Muscle of leg (tissue), 11 donors: ENCODE results near the gene PPM1H. TPM values are rescaled to one million over a fixed set of nuclear protein-coding genes. Genes with fewer than 3 reads are reported as not detected.

Experiments
- DNase-seq: peaks from one replicate; pipeline ENCODE4 v3.0.0; 2013
- H3K27ac ChIP-seq: one replicate; pipeline ENCODE4 v1.5.1; 2013; ENCODE audit warnings: mild to moderate bottlenecking, low read length, control low read depth
- H3K27me3 ChIP-seq: one replicate; pipeline ENCODE4 v1.6.1; 2013; ENCODE audit warnings: low read length; ENCODE audit not compliant: control insufficient read depth, insufficient read depth
- H3K36me3 ChIP-seq: one replicate; pipeline ENCODE4 v1.6.1; 2013; ENCODE audit warnings: low read length; ENCODE audit not compliant: control insufficient read depth, insufficient read depth
- H3K4me1 ChIP-seq: one replicate; pipeline ENCODE4 v1.6.1; 2013; ENCODE audit warnings: low read length; ENCODE audit not compliant: control insufficient read depth, insufficient read depth
- H3K4me3 ChIP-seq: one replicate; pipeline ENCODE4 v1.5.1; 2013; ENCODE audit warnings: low read length, control low read depth
- H3K9me3 ChIP-seq: replicated peaks from 2 replicates; pipeline ENCODE4 v1.6.1; 2013; ENCODE audit warnings: low read depth, low read length; ENCODE audit not compliant: control insufficient read depth
- WGBS: methylation state at CpG from one replicate; pipeline ENCODE4 v1.1.5; 2013; ENCODE audit warnings: missing lambda C conversion rate; ENCODE audit not compliant: insufficient coverage; 5-methylcytosine and 5-hydroxymethylcytosine counted together
- polyA plus RNA-seq, 8 donors: library from polyadenylated mRNA; unstranded; fragments of 120-200 nt; gene quantifications; one replicate each; pipeline versions ENCODE4 v1.2.1 to v1.2.3, GENCODE V29; 2013; ENCODE audit warnings: inconsistent platforms in 1 of 8, low replicate concordance in 1 of 8; ENCODE audit not compliant: insufficient read length in 8 of 8, insufficient read depth in 1 of 8
- total RNA-seq: library from RNA; stranded (reverse); fragments of 120-200 nt; gene quantifications from one replicate; pipeline ENCODE4 v1.2.4, GENCODE V29; 2013

PPM1H gene
- total and polyA plus RNA-seq, 9 donors, result 2.7 to 4.2 (median 3.4) TPM

DNA sequence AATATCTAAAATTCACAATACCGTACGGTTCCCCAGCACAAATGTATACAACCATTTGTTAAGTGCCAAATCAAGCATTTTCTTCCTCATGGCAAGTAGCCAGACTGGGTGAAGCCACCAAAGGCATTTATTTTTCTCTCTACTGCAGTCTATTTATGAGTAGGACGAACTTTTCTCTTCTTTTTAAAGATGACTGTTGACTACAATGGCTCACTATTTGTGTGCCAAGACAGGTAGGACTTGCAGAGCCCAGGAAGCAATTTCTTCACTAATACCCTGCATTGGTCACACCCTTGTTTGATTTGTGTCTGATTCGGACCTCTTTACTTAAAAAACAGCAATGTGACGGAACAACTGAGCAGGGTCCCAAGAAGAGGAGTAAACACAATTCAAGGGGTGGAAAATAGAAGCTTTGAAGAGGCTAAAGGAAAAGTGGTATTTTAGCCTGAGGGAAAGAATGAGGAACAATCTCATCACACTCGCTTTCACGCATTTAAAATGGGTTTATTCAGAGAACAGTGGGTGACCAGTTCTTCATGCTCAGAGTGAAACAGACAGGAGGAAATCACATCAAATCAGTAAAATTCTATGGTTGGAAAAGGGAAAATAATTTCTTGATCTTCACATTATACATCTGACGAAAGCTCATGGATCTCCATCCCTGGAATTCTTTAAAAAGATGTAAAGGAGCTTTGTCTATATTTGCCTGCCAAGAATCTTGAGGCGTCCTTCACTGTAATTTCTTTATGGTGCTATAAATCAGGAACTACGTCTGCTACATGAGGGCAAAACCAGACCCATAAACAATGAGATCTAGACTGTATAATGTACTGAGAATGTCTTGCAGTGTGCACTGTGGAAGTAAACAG, 183.8 kb downstream of the PPM1H start:
- DNase-seq, result no peak
- Histone ChIP-seq H3K27ac (no peak overlapping the region), H3K9me3 (no peaks in the 10 kb centered on the region), H3K27me3 (no peaks in the 10 kb centered on the region), H3K4me1 (no peaks in the 10 kb centered on the region), H3K4me3 (no peak overlapping the region), H3K36me3 (no peaks in the 10 kb centered on the region)
- 96% methylated on average over 4 of the region's 10 CpGs for WGBS

DNA sequence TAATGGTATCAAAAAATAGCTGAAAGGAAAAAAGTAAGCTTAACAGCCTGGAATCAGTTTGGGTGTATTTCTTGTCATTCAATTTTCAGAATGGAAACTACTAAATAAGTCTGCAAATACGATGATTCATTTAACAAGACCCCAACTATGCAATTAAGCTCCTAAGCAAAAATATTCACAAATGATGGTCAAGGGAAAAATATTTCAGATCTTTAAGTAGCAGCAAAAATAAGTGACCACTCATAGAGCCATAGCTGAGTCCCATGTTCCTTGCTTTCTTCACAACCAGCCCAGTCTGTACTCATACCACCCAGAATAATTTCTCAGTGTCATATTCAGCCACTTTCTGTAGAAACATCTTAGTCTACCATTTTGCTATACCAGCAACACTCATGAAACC, 185.4 kb downstream of the PPM1H start:
- WGBS, result no CpG with 5 or more reads among the region's 1 CpG
- Histone ChIP-seq H3K27me3 (no peaks in the 10 kb centered on the region), H3K9me3 (no peaks in the 10 kb centered on the region), H3K4me3 (no peak overlapping the region), H3K36me3 (no peaks in the 10 kb centered on the region), H3K4me1 (no peaks in the 10 kb centered on the region), H3K27ac (no peak overlapping the region)
- no peak for DNase-seq

DNA sequence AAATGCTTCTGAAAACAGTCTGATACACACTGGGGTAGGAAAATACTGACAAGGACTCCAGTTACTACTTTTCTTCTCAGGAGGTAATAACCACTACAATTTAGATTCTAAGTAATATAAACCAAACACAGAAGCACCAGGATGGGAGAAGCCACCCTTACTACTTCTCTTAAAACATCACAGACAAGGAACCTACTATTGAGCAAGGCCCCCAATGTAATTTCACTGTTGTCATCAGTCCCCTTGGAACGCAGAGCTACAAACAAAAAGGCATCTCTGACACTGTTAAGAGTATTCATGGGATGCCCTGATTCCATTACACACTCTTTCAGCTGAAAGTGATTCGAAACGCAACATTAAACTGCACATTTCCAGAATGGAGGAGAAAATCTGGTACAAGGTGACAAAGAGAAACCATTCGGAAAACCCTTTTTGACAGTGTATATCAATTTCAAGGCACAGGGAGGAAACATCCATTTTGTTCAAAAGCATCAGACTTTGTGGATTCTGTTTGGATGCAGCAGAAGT, 185.9 kb downstream of the PPM1H start:
- Histone ChIP-seq H3K36me3 (no peaks in the 10 kb centered on the region), H3K27me3 (no peaks in the 10 kb centered on the region), H3K27ac (no peak overlapping the region), H3K4me1 (no peaks in the 10 kb centered on the region), H3K9me3 (no peaks in the 10 kb centered on the region), H3K4me3 (no peak overlapping the region)
- 100% methylated on average over 1 of the region's 4 CpGs for WGBS
- DNase-seq, result no peak

DNA sequence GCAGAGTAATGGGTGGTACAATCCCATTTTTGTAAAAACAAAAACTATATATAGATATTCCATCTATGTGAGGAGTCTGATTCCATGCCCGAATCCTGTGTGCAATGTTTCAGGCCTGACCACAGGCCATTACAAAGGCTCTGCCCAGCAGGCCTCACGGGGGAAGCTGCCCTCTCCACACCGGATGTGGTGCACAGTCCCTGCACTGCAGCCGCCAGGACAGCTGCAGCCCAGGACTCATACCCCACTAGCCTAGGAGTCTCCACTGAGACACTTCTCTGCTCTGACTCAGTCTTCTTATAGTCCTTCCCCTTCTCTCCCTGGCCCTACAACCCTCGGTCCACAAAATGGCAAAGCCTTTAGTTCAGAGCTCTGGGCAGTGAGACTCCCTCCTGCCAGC, 190.4 kb downstream of the PPM1H start:
- 76% methylated on average over 5 of the region's 5 CpGs for WGBS

DNA sequence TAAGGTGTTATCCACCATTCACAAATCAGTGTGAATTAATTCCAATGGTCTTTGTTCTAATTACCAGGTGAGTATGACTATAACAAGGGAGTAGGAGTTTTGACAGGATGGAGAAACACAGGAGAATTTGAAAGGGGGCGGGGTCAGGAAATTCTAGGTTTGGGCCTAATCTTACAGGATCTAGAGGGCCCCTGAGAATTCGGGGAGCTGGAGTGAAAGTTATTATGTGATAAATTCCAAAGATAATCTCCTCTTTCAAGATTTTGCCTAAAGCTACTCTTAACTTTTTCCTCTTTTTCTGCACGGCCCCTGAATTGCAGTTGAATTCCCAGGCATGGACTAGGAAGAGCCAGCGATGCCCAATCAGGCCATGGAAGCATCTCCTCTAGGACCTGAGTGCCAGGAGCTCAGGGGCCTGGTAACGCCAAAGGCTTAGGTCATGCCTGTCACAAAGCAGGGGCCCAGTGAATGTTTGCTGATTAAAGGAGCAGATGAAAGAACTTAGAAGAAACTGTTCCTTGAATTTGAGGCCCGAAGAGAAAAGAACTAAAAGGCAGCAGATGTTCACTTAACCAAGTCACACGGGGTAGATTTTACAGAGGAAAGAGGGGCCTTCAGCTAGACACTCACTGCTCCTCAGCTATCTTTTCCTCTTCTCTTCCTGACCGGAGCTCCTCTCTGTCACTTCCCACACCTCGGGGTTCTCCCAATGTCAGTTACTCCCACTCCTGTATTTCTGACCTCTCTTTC, 195.5 kb downstream of the PPM1H start:
- Histone ChIP-seq H3K36me3 (no peaks in the 10 kb centered on the region), H3K4me3 (no peak overlapping the region), H3K27me3 (no peaks in the 10 kb centered on the region), H3K27ac (no peak overlapping the region), H3K9me3 (no peaks in the 10 kb centered on the region), H3K4me1 (peaks cover 16% of the 10 kb centered on the region)
- WGBS, result 36% methylated on average over 7 of the region's 9 CpGs
- DNase-seq, result no peak

More for the DNA sequence above, 190.4 kb downstream of the PPM1H start:
- DNase-seq, result no peak
- Histone ChIP-seq H3K4me1 (peaks cover 5% of the 10 kb centered on the region), H3K9me3 (no peaks in the 10 kb centered on the region), H3K27me3 (no peaks in the 10 kb centered on the region), H3K36me3 (no peaks in the 10 kb centered on the region), H3K27ac (no peak overlapping the region), H3K4me3 (no peak overlapping the region)

DNA sequence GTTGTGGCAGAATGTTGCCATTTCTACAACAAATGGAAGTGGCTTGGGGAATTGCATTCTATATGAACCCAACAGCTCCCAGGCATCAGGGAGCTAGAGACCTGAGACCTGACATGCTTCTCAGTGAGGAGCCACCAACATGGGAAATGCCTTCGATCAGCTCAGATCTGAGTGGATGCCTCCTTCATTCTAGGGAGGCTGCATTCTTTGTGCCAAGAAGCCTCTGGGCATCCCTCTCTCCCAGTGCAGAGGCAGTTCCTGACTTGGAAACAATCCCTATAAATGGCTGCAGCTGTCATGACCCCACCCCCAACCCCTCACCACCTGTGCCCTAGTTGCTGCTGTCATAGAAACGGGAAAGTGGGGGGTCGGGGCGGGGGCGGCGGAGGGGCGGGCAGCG, 196.3 kb downstream of the PPM1H start:
- H3K27ac ChIP-seq, result no peak overlapping the region
- peak; percentile 59 for DNase-seq
- H3K36me3 ChIP-seq, result no peaks in the 10 kb centered on the region
- H3K4me1 ChIP-seq, result peaks cover 16% of the 10 kb centered on the region
- no peaks in the 10 kb centered on the region for H3K27me3 ChIP-seq
- no peak overlapping the region for H3K4me3 ChIP-seq
- WGBS, result 60% methylated on average over 1 of the region's 8 CpGs
- H3K9me3 ChIP-seq, result no peaks in the 10 kb centered on the region

DNA sequence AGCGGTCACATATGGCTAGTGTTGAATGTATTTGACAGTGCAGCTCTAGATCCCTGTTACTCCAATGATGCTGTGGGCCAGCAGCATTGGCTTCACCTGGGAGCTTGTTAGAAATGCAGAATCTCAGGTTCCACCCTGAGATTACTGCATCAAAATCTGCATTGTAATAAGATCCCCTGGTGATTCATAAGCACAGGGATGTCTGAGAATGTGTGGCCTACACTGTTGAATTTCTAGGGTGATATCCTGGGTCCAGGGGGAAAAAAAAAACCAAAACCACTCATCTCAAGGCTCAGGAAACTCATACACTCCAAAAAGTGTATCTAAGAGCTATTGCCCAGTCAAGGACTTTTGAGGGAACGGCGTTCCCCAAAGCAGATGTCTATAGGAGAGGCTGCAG, 196.8 kb downstream of the PPM1H start:
- Histone ChIP-seq H3K4me3 (no peak overlapping the region), H3K27ac (no peak overlapping the region), H3K27me3 (no peaks in the 10 kb centered on the region), H3K9me3 (no peaks in the 10 kb centered on the region), H3K36me3 (no peaks in the 10 kb centered on the region), H3K4me1 (peaks cover 16% of the 10 kb centered on the region)
- DNase-seq, result no peak
- WGBS, result 82% methylated on average over 3 of the region's 3 CpGs

DNA sequence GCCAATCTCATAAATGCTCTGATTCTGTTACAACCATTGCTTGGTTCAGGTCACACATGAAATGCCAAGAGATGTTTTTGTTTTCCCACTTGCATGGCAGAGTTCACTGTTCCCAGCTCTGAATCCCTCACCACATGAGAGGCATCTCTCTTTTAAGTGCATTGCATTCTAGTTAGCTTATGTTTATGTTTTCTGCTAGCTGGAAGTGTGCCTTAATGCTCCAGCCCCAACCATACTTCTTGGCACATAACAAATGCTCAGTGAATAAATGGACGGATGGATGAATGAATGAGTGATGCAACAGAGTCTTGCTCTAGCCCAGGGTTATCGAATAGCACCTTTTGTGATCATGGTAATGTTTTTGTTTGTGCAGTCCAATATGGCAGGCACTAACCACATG, 197.3 kb downstream of the PPM1H start:
- Histone ChIP-seq H3K27ac (no peak overlapping the region), H3K4me3 (no peak overlapping the region), H3K27me3 (no peaks in the 10 kb centered on the region), H3K36me3 (no peaks in the 10 kb centered on the region), H3K4me1 (peaks cover 16% of the 10 kb centered on the region), H3K9me3 (no peaks in the 10 kb centered on the region)
- WGBS, result 94% methylated on average over 1 of the region's 2 CpGs
- no peak for DNase-seq

DNA sequence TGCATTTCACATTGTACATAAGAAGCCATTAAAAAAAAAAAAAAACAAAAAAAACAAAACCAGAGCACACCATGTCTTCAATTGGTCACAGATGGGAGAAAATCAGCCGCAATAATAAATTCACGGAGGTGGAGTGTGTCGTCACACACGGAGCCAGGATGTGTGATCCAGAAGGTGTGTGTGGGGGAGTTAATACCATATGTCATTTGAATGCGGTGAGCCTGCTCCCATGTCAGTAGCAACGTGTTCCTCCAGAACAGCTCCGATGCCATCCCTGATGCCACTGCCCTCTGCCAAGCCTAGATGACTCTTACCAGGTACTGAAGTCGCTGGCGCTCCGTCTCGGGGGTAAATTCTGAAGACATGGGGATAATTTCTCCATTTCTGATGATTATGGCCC, 197.8 kb downstream of the PPM1H start:
- DNase-seq, result no peak
- Histone ChIP-seq H3K4me1 (peaks cover 18% of the 10 kb centered on the region), H3K36me3 (no peaks in the 10 kb centered on the region), H3K9me3 (no peaks in the 10 kb centered on the region), H3K4me3 (no peak overlapping the region), H3K27me3 (no peaks in the 10 kb centered on the region), H3K27ac (no peak overlapping the region)
- WGBS, result 44% methylated on average over 4 of the region's 11 CpGs

DNA sequence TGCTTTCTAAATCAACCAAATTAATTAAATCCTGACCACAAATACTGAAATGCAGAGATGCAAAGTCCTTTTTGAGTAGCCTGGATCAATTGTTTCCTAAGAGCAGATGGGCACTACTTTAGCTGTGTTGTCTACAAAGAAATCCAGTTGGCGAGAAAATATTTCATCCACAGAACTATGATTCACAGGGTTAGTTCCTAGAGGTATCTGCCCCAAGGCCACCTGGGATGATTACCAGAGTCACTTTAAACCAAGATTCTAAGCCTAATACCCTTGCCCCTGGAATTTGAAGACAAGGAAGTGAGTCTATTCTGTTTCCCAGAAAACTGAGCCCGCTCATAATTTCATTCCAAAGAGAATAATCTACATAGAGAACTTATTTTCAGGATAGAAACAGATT, 198.4 kb downstream of the PPM1H start:
- 80% methylated on average over 1 of the region's 2 CpGs for WGBS

More for the DNA sequence above, 198.4 kb downstream of the PPM1H start:
- Histone ChIP-seq H3K4me3 (no peak overlapping the region), H3K27ac (no peak overlapping the region), H3K4me1 (peaks cover 24% of the 10 kb centered on the region), H3K36me3 (no peaks in the 10 kb centered on the region), H3K9me3 (no peaks in the 10 kb centered on the region), H3K27me3 (no peaks in the 10 kb centered on the region)
- DNase-seq, result no peak
